Activated naive CD4-positive, alpha-beta T cell treated with anti-CD3 and anti-CD28 coated beads for 36 hours (primary cell): Measurements from ENCODE around the gene MIGA2. TPM values are rescaled to one million over a fixed set of nuclear protein-coding genes. Genes with fewer than 3 reads are reported as not detected.
"Not testable (repeated sequence)": the region's sequence is repeated elsewhere in the genome, so short reads cannot be mapped to it uniquely, and the experiment has no call there.

Experiments
- CTCF ChIA-PET: fragments of 350-600 bp; sonication (Branson Sonifier 250); formaldehyde crosslinking; loops from one replicate; lab custom pipeline; 2021; ENCODE audit warnings: antibody characterized with exemption; lab: Charles Lee
- DNase-seq: peaks from one replicate; pipeline ENCODE4 v3.0.0-alpha.2; 2020
- H3K27ac Mint-ChIP-seq: one replicate; pipeline ENCODE4 v1.8.0; 2021; ENCODE audit warnings: mild to moderate bottlenecking, mixed read lengths
- H3K27me3 Mint-ChIP-seq: one replicate; pipeline ENCODE4 v1.8.0; 2021; ENCODE audit warnings: low read depth, mixed read lengths
- H3K36me3 Mint-ChIP-seq: one replicate; pipeline ENCODE4 v1.8.0; 2021; ENCODE audit warnings: low read depth, mixed read lengths
- H3K4me1 Mint-ChIP-seq: one replicate; pipeline ENCODE4 v1.8.0; 2021; ENCODE audit warnings: low read depth, mixed read lengths
- H3K4me3 Mint-ChIP-seq: one replicate; pipeline ENCODE4 v1.8.0; 2021; ENCODE audit warnings: mild to moderate bottlenecking, moderate library complexity, mixed read lengths
- H3K9me3 Mint-ChIP-seq: one replicate; pipeline ENCODE4 v1.8.0; 2021; ENCODE audit warnings: mixed read lengths
- intact Hi-C: fragments of 100-400 bp; cut with micrococcal nuclease; formaldehyde crosslinking; loops from one replicate; pipeline ENCODE4 v1.15.1; 2023
- total RNA-seq, 2 experiments: library from RNA; stranded (reverse); gene quantifications; one replicate each; pipeline ENCODE4 v1.2.3, GENCODE V29; 2021

Gene MIGA2
- total RNA-seq, 2 experiments from 2014 or later = 36.3 to 42.7 TPM

DNA sequence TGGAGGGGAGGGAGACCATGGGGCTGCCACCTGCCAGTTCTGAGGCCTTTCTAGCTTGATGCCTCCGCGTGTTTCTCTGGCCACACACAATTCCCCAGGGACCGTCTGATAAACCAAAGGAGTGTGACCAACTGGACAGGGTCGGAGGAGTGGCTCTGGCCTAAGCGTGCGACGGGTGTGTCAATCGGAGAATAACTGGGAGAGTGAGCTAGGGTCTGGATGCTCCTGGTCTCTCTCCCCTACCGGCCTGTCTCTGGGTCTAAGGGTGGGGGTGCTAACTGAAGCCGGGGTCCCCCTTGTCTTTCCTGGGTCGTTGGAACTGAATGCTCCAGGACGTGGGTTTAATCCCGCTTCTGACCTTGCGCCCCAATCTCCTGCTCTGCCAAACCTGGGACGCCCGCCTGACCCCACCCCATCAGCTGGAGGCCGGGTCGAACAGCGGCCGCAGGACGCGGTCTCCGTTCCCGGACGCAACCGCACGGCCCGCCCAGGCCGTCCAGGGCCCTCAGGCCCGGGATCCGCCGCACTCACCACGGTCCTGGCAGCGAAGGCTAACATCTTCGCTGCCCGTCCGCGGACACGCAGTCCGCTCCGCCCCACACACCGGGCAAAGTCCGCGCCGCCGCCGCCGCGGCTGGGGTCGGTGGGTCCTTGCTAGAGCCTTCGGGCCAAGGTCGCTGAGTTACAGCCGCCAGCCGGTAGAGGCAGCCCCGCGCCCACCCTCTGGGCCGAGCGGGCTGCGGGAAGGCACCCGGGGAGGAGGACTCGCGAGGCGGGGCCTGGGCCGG lies 73.7 kb downstream of the MIGA2 start:
- Mint-ChIP-seq H3K27ac (no peak overlapping the region), H3K36me3 (no peaks in the 10 kb centered on the region), H3K9me3 (no peaks in the 10 kb centered on the region), H3K27me3 (no peaks in the 10 kb centered on the region), H3K4me1 (peaks cover 35% of the 10 kb centered on the region), H3K4me3 (peak overlapping the region; percentile 57)
- intact Hi-C loops = loop anchor here (1.0 to 5.0 kb wide), 4 partner anchors 29 to 293 kb away; partner anchors contain the start of genes DOLPP1, ENDOG, MIGA2 and SH3GLB2
- CTCF ChIA-PET = interaction anchor here (1.0 kb wide), 1 partner anchor 29 kb away, joined by 3 read pairs; the partner anchor contains the start of gene DOLPP1
- DNase-seq = peak; percentile 12

DNA sequence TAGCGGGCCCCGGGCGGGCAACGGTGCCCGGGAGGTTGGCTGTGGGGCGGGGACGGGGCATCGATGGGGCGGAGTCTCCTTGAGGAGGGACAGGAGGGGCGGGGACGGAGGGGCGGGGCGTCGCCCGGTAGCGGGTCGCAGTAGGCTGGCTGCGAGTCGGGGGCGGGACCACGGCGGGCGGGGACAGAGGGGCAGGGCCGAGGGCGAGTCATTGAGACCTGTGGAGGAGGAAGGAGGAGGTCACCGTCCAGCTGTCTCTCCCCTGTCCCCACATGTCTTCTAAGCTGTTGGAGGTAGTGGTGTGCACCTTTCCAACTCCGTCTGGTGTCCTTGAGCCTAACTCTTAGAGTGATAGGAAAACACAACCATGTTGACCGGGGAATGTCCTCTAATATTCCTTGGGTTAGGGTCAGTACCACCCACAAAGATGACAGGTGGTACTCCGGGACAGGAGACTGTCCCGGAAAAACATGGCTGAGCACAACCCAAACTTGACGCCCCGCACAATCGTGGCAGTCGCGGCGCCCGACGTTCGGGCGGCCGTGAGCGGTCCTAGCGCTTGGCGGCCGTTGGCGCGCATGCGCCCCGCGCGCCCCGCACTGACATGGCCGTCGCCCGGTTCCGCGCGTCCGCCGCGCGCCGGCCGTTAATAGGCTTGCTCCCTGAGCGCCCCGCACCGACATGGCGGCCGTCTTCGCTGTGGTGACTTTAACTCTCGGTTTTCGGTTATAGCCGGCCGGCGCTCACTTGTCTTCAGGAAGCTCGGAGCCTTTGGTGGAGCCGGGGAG lies 74.5 kb downstream of the MIGA2 start, which contains the start of the genes CRAT and PTPA:
Gene CRAT, minus strand, starts transcription at position 54 of the 788 bp plus-strand sequence. CDS start 284 bp downstream, outside the sequence.
Gene PTPA, plus strand, starts transcription at position 676 of the 788 bp plus-strand sequence. CDS start 186 bp downstream, outside the sequence.
- Mint-ChIP-seq H3K27me3 (no peaks in the 10 kb centered on the region), H3K9me3 (no peaks in the 10 kb centered on the region), H3K4me1 (peaks cover 38% of the 10 kb centered on the region), H3K27ac (peak within 1 kb of the TSS; percentile 93), H3K4me3 (peak within 1 kb of the TSS; percentile 87), H3K36me3 (no peaks in the 10 kb centered on the region)
- intact Hi-C loops = loop anchor here (1.0 to 5.0 kb wide), 5 partner anchors 29 to 294 kb away; partner anchors contain the start of genes DOLPP1, ENDOG, MIGA2 and SH3GLB2
- peak; percentile 99 for DNase-seq
- CTCF ChIA-PET = interaction anchor here (1.0 to 2.6 kb wide), 4 partner anchors 20 to 295 kb away, joined by 3 to 8 read pairs (median 4); partner anchors contain the start of gene DOLPP1

DNA sequence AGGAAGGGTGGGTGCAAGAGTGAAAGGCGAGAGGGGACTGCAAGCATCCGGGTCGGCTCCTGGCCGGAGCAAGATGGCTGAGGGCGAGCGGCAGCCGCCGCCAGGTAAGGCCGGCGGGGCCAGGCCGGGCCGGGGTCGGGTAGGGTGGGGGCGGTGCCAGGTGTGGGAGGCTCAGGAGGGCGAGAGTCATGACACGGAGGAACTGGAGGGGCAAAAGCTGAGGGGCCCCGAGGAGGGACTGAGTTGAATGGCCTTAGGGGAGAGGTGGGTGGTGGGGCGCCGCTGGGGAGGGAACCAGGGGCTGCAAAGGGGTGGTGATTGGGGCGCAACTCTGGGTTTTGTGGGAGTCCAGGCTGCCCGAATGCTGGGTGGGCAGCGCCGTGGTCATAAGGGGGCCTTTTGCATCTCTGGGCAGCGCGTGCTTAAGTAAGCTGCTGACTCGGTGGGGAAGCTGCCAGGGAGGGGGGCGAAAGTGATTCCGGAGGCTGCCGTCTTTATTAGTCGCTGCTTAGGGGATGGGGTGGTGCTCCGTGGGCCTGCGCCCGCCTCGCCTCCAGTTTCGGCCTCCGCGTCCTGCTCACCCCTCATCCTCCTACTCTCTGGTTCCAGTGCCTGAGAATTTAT lies 75.2 kb downstream of the MIGA2 start:
- Mint-ChIP-seq H3K9me3 (no peaks in the 10 kb centered on the region), H3K4me3 (peak overlapping the region; percentile 87), H3K27me3 (no peaks in the 10 kb centered on the region), H3K4me1 (peaks cover 38% of the 10 kb centered on the region), H3K36me3 (no peaks in the 10 kb centered on the region), H3K27ac (peak overlapping the region; percentile 93)
- CTCF ChIA-PET = interaction anchor here (1.0 to 2.6 kb wide), 3 partner anchors 19 to 294 kb away, joined by 3 to 8 read pairs (median 4); no protein-coding TSS in a partner anchor
- intact Hi-C loops = loop anchor here (1.0 to 5.0 kb wide), 3 partner anchors 29 to 294 kb away; partner anchors contain the start of genes ENDOG and SH3GLB2
- DNase-seq = peak; percentile 47

DNA sequence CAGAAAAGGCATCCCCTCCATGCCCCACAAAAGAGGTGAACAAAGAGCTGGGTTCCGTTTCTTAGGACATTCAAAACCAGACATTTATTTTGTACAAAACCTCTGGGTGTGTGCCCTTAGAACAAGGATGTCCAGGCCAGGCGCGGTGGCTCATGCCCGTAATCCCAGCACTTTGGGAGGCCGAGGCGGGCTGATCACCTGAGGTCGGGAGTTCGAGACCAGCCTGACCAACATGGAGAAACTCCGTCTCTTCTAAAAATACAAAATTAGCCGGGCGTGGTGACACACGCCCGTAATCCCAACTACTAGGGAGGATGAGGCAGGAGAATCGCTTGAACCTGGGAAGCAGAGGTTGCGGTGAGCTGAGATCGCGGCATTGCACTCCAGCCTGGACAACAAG lies 76.1 kb downstream of the MIGA2 start:
- DNase-seq, H3K27ac Mint-ChIP-seq, H3K9me3 Mint-ChIP-seq, H3K27me3 Mint-ChIP-seq, H3K36me3 Mint-ChIP-seq: not testable (repeated sequence)
- intact Hi-C loops = loop anchor here (5.0 kb wide), 1 partner anchor 295 kb away; the partner anchor contains the start of gene ENDOG
- Mint-ChIP-seq H3K4me3 (peak overlapping the region; percentile 87), H3K4me1 (peaks cover 38% of the 10 kb centered on the region)
- CTCF ChIA-PET = interaction anchor here (0.7 to 2.6 kb wide), 4 partner anchors 9 to 293 kb away, joined by 3 to 8 read pairs (median 4); no protein-coding TSS in a partner anchor

DNA sequence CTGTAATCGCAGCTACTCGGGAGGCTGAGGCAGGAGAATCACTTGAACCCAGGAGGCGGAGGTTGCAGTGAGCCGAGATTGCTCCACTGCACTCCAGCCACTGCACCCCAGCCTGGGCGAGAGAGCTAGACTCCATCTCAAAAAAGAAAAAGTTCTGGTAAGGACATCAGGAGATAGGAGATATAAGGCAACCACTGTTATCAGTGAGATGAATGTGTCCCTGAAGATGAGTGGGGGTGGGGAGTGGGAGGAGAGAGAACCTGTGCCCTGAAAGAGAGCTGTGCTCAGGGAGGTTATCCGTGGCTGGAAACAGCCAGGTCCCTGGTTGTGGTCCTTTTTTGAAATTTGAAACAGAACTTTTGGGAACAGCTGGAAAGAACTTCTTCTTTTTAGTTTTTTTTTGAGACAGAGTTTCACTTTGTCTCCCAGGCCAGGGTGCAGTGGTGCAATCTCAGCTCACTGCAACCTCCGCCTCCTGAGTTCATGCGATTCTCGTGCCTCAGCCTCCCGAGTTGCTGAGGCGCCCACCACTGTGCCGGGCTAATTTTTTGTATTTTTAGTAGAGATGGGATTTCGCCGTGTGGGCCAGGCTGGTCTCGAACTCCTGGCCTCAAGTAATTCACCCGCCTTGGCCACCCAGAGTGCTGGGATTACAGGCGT lies 77.3 kb downstream of the MIGA2 start:
- Mint-ChIP-seq H3K36me3 (peaks cover 3% of the 10 kb centered on the region), H3K9me3 (peaks cover 1% of the 10 kb centered on the region), H3K27ac (no peak overlapping the region), H3K4me1 (peaks cover 37% of the 10 kb centered on the region), H3K27me3 (no peaks in the 10 kb centered on the region), H3K4me3 (no peak overlapping the region)
- no peak for DNase-seq
- CTCF ChIA-PET = interaction anchor here (1.0 to 1.9 kb wide), 3 partner anchors 18 to 29 kb away, joined by 3 to 4 read pairs (median 3); no protein-coding TSS in a partner anchor
- intact Hi-C loops = loop anchor here (5.0 kb wide), 1 partner anchor 296 kb away; the partner anchor contains the start of gene ENDOG

DNA sequence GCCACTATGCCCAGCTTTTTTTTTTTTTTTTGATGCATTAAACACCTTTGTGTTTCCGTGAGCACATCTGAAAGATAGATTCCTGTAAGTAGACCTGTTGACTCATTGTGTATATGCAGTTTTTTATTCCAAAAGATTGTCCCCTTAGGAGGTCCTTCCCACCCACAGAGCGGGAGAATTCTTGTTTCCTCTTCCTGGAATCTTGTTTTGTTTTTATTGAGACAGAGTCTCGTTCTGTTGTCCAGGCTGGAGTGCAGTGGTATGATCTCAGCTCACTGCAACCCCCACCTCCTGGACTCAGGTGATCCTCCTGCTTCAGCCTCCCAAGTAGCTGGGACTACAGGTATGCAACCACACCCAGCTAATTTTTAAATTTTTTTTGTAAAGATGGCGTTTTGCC lies 82.4 kb downstream of the MIGA2 start:
- H3K27ac Mint-ChIP-seq = no peak overlapping the region
- no peaks in the 10 kb centered on the region for H3K27me3 Mint-ChIP-seq
- peaks cover 19% of the 10 kb centered on the region for H3K4me1 Mint-ChIP-seq
- no peak for DNase-seq
- H3K9me3 Mint-ChIP-seq = peaks cover 1% of the 10 kb centered on the region
- peaks cover 22% of the 10 kb centered on the region for H3K36me3 Mint-ChIP-seq
- H3K4me3 Mint-ChIP-seq = no peak overlapping the region
- intact Hi-C loops = no loop called here
- CTCF ChIA-PET = interaction anchor here (1.2 kb wide), 1 partner anchor 506 kb away, joined by 3 read pairs; no protein-coding TSS in a partner anchor

DNA sequence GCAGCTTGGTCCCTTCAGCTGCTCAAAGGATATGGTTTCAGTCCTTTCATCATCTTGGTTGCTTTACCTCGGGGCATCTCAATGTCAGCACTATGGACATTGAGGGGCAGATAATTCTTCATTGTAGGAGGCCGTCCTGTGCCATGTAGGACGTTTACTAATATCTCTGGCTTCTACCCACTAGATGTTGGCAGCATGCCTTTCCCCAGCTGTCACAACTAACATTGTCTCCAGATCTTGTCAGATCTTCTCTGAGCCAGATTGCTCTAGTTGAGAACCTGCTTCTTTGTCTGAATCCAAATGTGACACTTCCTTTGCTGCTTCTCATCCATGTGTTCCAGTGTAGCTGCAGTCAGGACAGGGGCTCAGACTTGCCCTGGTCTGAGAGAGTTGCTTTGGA lies 85.1 kb downstream of the MIGA2 start:
- no peak overlapping the region for H3K27ac Mint-ChIP-seq
- H3K27me3 Mint-ChIP-seq = no peaks in the 10 kb centered on the region
- DNase-seq = no peak
- H3K36me3 Mint-ChIP-seq = peaks cover 26% of the 10 kb centered on the region
- CTCF ChIA-PET = interaction anchor here (0.5 to 1.3 kb wide), 4 partner anchors 9 to 505 kb away, joined by 3 to 5 read pairs (median 3); partner anchors contain the start of gene NTMT1
- no peak overlapping the region for H3K4me3 Mint-ChIP-seq
- H3K9me3 Mint-ChIP-seq = peaks cover 1% of the 10 kb centered on the region
- intact Hi-C loops = no loop called here
- H3K4me1 Mint-ChIP-seq = peaks cover 3% of the 10 kb centered on the region

Other genes starting within 250 kb of the MIGA2 start
- gene TBC1D13, start 249.4 kb upstream of the MIGA2 start, total RNA-seq = 1 to 10 TPM; 8.3 to 9.0 TPM
- gene ENDOG, start 218.1 kb upstream of the MIGA2 start, total RNA-seq = 10 to 100 TPM in 1 of 2 experiments, 1 to 10 TPM in 1; 9.9 to 10.3 TPM
- gene SPOUT1, start 206.8 kb upstream of the MIGA2 start, total RNA-seq = 10 to 100 TPM; 72.9 to 82.3 TPM
- 10 to 100 TPM; 29.6 to 33.6 TPM for gene KYAT1, start 154.7 kb upstream of the MIGA2 start, total RNA-seq
- 10 to 100 TPM; 13.1 to 13.2 TPM for gene LRRC8A, start 154.5 kb upstream of the MIGA2 start, total RNA-seq
- under 1 TPM; 0.44 to 0.50 TPM for gene PHYHD1, start 115.6 kb upstream of the MIGA2 start, total RNA-seq
- 1 to 10 TPM; 2.5 to 2.7 TPM for gene DOLK, start 89.0 kb upstream of the MIGA2 start, total RNA-seq
- gene NUP188, start 88.9 kb upstream of the MIGA2 start, total RNA-seq = 100 to 1,000 TPM; 101 to 112 TPM
- 10 to 100 TPM; 38.0 to 38.2 TPM for gene SH3GLB2, start 8.3 kb upstream of the MIGA2 start, total RNA-seq
- 10 to 100 TPM; 15.5 to 19.9 TPM for gene DOLPP1, start 44.5 kb downstream of the MIGA2 start, total RNA-seq
- gene CRAT, start 74.2 kb downstream of the MIGA2 start, total RNA-seq = 10 to 100 TPM; 15.0 to 15.8 TPM
- 10 to 100 TPM; 83.0 to 94.5 TPM for gene PTPA, start 74.8 kb downstream of the MIGA2 start, total RNA-seq
- gene IER5L, start 141.6 kb downstream of the MIGA2 start, total RNA-seq = 1 to 10 TPM; 1.1 to 1.6 TPM